ENCODE data around the gene TRAPPC10.

TRAPPC10 gene

DNA sequence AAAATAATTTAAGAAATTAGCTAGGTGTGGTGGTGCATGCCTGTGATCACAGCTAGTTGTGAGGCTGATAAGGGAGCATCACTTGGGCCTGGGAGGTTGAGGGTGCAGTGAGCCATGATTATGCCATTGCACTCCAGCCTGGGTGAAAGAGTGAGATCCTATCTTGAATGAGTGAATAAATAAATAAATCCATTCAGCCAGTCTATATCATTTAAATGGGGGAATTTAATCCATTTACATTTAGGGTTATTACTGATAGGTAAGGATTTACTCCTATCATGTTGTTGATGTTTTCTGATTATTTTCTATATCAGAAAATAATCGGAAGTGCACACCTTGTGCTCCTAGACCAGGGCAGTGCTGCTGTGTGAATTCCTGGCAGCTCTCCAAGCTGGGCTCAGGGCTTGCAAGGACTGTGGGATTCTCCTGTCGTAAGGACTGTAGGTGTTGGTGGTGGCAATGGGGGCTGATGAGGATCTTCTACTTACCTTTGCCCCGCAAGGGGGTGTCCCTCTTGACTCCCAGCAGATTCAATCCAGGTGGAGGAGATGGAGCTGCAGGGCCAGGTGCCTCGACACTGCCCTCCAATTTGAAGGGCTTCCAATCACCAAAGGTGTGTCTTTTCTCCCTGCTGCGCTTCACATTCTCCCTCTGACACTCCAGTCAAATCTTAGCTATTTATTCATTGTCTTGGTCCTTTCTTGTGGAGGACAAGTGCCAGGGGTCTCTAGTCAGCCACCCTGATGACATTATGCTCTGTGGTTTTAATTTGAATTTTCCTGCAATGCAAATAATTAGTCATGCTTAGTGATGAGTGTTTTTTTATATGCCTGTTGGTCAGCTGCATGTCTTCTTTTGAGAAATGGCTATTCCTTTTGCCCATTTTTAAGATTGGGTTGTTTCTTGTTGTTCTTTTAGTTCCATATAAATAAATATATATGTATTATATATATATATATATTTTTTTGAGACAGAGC is 14.1 kb upstream of the TRAPPC10 start:
- DNase-seq, result no peak

- peak in 53 of 56 donors; percentile 23 to 92 (median 70) for DNase-seq
These were observed 11.7 kb upstream of the TRAPPC10 start for GRCh38 chr21:44000360-44000759.

DNA sequence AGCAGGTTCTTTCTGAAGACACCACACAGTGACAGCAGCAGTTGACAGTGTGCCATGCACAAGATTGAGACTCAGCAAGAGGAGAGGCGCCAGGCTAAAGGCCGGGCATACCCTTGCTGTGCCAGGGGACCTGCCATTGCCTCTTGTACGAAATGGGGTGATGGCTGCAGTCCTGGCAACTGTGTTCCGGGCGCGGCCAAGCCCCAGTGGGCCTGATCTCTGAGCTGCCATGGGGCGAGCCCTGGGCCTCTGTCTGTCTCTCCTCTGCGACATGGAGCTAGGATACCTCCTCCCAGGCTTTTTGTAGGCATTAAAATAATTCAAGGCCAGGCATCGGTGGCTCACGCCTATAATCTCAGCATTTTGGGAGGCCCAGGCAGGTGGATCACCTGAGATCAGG is 9.6 kb upstream of the TRAPPC10 start:
- DNase-seq, result no peak

DNA sequence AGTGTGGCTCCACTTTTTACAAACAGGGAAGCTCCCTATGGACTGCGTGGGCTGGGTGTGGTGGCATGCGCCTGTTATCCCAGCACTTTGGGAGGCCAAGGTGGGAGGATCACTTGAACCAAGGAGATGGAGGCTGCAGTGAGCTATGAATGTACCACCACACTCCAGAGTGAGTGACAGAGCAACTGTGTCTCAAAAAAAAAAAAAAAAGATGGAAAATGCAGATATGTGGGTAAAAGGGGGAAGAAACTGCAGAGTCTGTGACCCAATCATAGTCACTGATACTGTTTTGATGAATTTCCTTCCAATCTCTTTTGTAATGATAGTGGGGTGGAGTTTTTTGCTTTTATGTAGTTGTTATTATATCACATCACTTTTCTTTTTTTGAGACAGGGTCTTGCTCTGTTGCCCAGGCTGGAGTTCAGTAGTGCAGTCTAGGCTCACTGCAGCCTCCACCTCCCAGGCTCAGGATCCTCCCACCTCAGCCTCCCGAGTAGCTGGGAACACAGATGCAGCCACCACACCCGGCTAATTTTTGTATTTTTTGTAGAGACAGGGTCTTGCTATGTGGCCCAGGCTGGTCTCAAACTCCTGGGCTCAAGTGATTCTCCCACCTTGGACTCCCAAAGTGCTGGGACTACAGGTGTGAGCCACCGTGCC is 8.7 kb upstream of the TRAPPC10 start:
- no peak for DNase-seq

GRCh38 chr21:44005071-44005470 is 7.0 kb upstream of the TRAPPC10 start:
- no peak for DNase-seq

GRCh38 chr21:44005593-44005992 is 6.5 kb upstream of the TRAPPC10 start:
- DNase-seq, result no peak

DNA sequence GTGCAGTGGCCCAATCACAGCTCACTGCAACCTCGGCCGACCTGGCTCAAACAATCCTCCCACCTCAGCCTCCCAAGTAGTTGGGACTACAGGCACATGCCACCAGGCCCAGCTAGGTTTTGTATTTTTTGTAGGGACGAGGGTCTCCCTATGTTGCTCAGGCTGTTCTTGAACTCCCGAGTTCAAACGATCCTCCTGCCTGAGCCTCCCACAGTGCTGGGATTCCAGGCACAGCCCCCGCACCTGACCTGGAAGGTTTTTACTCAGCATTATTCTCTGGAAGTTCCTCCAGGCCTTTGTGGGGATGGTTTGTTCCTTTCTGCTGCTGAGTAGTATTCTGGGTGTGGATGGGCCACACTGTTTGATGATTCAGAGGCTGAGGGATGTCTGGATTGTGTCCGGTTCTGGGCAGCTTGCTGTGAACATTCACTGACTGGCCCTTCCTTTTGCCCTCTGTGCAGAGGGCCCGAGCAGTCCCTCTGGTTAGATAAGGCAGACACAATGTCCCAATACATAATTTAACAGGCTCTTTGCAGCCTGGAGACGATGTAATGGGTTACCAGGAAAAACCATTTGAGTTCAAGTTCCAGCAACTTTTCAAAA is 6.0 kb upstream of the TRAPPC10 start:
- DNase-seq, result no peak

- no peak for DNase-seq
These were observed 5.5 kb upstream of the TRAPPC10 start for GRCh38 chr21:44006656-44007055.

- no peak for DNase-seq
These were observed 1.7 kb upstream of the TRAPPC10 start for GRCh38 chr21:44010429-44010828.

- DNase-seq, result no peak
These were observed 986 bp upstream of the TRAPPC10 start for GRCh38 chr21:44011123-44011522.

GRCh38 chr21:44012474-44013379 is 618 bp downstream of the TRAPPC10 start:
- peak in 34 of 56 donors; percentile 18 to 83 (median 58) for DNase-seq

GRCh38 chr21:44013380-44014088 is 1.4 kb downstream of the TRAPPC10 start:
- DNase-seq, result no peak

- DNase-seq, result no peak
These were observed 5.5 kb downstream of the TRAPPC10 start for GRCh38 chr21:44017601-44018000.

GRCh38 chr21:44018127-44018526 is 6.0 kb downstream of the TRAPPC10 start:
- no peak for DNase-seq

- no peak for DNase-seq
These were observed 6.9 kb downstream of the TRAPPC10 start for GRCh38 chr21:44018813-44019567.

DNA sequence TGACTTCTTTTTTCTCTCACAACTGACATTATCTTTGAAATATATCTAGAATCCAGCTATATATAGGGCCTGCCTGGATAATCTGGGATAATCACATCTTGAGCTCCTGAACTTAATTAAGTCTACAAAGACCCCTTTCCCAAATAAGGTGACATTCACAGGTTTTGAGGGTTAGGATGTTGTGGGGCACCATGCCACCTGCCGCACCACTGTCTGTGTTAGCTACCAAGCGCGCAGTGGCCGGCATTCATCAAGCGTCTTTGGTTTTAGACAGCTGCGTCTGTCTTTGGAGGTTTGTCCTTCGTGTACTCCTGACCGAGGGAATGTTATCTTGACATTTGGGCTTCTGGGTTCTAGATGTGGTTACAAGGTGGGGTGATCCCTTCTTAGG is 7.5 kb downstream of the TRAPPC10 start:
- DNase-seq, result no peak

DNA sequence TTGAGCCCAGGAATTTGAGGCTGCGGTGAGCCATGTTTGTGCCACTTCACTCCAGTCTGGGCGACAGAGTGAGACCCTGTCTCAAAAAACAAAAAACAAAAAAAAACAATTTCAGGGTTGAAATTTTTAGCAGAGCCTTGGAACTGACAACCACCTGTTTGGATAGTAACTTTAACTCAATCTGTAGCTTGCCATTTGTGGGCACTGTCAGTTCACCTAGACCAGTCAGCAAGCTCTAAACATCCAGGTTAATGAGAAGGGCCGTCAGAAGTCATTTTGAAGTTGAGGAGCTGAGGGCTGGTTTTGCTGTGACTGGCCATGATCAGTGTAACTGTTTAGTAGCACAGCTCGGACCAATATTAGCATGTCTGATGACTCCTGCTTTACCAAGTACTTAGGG is 8.4 kb downstream of the TRAPPC10 start:
- DNase-seq, result no peak

GRCh38 chr21:44021064-44021463 is 9.0 kb downstream of the TRAPPC10 start:
- no peak for DNase-seq

DNA sequence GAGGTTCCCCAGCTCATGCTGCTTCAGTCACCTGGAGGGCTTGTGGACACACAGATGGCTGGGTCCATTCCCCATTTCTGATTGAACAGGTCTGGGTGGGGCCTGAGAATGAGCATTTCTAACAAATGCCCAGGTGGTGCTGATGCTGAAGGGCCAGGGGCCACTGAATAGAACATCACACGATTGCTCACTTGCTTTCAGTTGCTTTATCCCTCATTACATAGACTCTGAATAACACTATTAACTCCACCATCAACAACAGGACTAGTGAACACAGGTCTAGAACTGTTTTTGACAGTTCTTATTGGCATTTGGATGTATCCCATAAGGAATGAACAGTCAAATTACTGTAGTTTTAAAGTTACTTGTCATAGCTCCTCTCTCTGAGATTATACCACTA is 12.1 kb downstream of the TRAPPC10 start:
- no peak for DNase-seq
